NCI-H1436 treated with DMSO at 0.1 percent for 48 hours (cell line): Measurements from ENCODE around the gene TBC1D3I.
"Not testable (repeated sequence)": the region's sequence is repeated elsewhere in the genome, so short reads cannot be mapped to it uniquely, and the experiment has no call there.

Experiments
- DNase-seq: peaks from one replicate; lab custom pipeline; 2025; lab: John Stamatoyannopoulos, UW

TBC1D3I gene

DNA sequence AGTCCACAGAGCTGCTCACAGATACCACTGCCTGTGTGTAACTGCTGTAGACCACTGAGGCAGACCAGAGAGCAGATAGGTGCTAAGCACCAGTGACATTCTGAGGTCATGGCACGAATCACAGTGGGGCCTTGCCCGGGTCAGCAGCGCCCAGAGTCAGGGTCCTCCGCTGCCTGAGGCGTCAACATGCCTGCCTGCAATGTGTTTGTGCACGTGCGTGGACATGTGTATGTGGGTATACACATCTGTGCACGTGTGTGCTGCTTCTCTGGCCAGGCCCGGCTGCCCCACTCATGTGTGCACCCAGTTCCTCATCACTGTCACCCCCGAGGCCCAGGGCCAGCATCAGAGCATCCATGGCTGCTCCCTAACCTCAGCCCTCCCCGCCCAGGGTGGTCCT, at the start of gene TBC1D3I:
TBC1D3I (minus strand) TSS at position 101 of the 400 bp plus-strand sequence. CDS start 1,585 bp downstream, outside the sequence.
- DNase-seq = not testable (repeated sequence)

DNA sequence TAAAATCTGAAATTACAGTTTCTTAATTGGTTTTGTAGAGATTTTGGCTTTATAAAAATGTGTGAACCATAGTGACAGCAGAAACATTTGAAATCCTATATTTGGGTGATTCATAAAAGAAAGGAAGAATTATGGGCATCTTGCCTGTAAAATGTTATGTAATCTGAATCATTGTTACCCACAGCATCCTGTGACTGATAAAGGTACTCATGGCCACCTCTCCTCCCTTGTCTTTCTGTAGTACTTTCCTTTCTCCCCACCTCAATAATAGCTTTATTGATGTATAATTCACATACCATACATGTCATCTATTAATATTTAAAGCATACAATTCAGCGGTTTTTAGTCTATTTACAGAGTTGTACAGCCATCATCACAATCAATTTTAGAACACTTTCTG, 30.8 kb upstream of the TBC1D3I start:
- DNase-seq = not testable (repeated sequence)

DNA sequence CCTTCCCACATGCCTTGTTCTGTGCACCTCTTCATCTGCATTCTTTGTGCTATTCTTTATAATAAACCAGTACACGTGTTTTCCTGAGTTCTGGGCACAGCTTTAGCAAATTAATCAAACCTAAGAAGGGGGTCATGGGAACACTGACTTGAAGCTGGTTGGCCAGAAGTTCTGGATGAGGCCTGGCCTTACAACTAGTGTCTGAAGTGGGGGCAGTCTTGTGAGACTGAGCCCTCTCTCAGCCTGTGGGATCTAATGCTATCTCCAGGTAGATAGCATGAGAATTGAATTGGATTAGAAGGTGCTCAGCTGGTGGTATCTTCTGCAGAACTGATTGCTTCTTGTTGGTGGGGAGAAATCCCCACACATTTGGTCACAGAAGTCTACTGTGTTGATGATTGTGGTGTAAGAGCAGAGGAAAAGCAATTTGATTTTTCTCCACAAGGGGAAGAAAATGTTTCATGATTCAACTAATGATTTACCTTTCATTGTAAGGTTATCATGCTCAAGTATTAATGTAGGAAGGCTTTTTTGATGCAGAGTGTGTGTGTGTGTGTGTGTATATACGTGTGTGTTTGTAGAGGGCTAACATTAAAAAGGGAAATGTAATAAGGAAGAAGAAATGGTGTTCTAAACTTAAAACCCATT, 25.7 kb upstream of the TBC1D3I start:
- not testable (repeated sequence) for DNase-seq

DNA sequence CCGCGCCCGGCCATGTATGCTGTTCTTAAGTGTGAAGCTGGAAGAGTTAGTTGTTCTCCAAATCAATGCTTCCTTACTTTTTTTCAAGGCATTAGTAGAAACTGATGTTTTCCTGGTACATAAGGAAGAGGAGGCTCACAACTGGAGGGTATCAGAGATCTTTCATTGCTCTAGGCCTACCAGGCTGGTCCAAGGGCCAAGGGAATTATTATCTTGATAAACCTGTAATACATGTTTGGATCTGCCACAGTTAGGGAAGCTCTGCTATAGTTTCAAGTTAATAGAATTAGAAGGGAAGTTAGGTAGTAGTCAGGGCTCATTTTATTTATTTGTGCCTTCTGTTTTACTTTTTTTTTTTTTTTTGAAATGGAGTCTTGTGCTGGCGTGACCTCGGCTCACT, 19.8 kb upstream of the TBC1D3I start:
- not testable (repeated sequence) for DNase-seq

DNA sequence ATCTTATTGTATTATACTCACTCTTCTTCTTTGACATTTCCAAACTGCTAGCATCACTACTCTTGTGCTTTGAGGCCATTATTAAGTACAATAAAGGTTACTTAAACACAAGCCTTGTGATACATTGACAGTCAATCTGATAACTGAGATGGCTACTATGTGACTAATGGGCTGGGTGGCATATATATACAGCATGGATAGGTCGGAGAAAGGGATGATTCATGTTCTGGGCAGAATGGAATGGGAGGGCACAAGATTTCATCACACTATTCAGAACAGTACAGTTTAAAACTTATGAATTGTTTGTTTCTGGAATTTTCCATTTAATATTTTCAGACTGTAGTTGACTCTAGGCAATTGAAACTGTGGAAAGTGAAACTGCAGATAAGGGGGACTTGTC, 18.9 kb upstream of the TBC1D3I start:
- DNase-seq = not testable (repeated sequence)

DNA sequence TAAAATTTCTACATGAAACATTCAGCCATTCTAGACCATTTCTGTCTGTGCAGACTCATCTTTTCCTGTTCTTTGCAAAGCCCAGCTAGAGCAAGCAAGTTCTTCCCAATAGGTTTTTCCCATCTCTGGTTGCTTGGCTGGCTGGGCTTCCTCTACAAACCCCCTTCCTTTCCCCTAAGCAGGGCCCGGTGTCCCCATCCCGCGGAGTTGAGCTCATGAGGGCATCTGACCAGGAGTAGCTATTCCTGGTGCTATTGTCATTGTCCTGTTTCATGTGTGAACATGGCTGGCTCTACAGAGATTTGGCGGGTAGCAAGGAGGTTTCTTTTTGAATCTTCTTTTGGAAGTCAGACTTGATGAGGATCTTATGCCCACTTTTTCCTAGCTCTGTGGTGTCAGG, 22.3 kb downstream of the TBC1D3I start:
- DNase-seq = not testable (repeated sequence)

DNA sequence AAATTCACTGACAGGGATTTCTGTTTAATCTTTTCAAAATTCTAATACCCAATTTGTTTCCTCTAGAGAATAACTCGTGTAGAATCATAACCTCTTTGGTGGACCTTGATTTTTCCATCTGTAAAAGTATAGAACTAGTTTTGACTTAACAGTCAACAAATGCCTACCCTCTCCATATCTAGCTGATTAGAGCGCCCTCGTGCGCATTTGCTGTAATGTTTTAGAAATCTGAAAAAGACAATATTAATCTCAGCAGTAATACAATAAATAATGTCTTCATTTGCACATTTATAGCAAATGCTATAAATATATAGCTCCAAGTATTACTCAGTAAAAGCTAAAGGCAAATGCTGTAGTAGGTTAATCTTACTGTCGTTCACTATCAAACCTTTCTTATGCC, 34.7 kb downstream of the TBC1D3I start:
- not testable (repeated sequence) for DNase-seq

DNA sequence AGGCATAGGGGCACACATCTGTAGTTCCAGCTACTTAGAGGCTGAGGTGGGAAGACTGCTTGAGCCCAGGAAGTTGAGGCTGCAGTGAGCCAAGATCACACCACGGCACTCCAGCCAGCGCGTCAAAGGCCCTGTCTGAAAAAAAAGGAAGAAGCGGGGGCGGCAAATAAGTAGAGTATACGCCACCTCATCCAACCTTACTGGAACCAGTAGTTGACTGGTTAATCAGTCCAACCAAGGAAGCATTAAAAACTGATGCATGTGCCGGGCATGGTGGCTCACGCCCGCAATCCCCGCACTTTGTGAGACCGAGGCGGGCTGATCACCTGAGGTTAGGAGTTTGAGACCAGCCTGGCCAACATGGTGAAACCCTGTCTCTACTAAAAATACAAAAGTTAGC, 41.4 kb downstream of the TBC1D3I start:
- not testable (repeated sequence) for DNase-seq

DNA sequence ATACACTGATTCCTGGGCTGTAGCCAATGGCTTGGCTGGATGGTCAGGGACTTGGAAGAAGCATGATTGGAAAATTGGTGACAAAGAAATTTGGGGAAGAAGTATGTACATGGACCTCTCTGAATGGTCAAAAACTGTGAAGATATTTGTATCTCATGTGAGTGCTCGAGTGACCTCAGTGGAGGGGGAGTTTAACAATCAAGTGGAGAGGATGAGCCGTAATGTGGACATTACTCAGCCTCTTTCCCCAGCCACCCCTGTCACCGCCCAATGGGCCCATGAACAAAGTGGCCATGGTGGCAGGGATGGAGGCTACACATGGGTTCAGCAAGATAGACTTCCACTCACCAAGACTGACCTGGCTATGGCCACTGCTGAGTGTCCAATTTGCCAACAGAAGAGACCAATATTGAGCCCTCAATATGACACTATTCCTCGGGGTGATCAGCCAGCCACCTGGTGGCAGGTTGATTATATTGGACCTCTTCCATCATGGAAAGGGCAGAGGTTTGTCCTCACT, 42.7 kb downstream of the TBC1D3I start:
- not testable (repeated sequence) for DNase-seq

DNA sequence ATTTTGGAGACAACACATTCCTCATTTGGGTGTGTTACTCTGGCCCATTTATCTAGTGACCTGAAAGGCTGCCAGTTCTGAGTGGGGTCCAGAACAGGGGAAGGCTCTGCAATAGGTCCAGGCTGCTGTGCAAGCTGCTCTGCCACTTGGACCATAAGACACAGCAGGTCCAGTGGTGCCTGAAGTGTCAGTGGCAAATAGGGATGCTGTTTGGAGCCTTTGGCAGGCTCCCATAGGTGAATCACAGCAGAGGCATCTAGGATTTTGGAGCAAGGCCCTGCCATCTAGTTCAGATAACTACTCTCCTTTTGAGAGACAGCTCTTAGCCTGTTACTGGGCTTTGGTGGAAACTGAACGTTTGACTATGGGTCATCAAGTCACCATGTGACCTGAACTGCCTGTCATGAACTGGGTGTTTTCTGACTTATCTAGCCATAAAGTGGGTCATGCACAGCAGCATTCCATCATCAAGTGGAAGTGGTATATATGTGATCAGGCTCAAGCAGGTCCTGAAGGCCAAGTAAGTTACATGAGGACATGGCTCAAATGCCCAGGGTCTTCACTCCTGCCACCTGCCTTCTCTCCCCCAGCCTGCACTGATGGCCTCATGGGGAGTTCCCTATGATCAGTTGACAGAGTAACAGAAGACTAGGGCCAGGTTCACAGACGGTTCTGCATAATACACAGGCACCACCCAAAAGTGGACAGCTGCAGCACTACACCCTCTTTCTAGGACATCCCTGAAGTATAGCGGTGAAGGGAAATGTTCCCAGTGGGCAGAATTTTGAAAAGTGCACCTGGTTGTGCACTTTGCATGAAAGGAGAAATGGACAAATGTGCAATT, 43.4 kb downstream of the TBC1D3I start:
- not testable (repeated sequence) for DNase-seq

DNA sequence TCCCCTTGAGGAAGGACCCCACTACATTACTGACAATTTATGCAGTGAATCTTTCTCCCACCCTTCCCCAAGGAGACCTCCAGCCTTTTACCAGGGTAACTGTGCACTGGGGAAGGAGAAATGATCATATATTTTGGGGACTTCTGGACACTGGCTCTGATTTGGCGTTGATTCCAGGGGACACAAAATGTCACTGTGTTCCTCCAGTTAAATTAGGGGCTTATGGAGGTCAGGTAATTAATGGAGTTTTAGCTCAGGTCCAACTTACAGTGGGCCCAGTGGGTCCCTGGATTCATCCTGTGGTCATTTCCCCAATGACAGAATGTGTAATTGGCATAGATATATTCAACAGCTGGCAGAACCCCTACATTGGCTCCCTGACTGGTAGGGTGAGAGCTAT, 44.8 kb downstream of the TBC1D3I start:
- DNase-seq = not testable (repeated sequence)

DNA sequence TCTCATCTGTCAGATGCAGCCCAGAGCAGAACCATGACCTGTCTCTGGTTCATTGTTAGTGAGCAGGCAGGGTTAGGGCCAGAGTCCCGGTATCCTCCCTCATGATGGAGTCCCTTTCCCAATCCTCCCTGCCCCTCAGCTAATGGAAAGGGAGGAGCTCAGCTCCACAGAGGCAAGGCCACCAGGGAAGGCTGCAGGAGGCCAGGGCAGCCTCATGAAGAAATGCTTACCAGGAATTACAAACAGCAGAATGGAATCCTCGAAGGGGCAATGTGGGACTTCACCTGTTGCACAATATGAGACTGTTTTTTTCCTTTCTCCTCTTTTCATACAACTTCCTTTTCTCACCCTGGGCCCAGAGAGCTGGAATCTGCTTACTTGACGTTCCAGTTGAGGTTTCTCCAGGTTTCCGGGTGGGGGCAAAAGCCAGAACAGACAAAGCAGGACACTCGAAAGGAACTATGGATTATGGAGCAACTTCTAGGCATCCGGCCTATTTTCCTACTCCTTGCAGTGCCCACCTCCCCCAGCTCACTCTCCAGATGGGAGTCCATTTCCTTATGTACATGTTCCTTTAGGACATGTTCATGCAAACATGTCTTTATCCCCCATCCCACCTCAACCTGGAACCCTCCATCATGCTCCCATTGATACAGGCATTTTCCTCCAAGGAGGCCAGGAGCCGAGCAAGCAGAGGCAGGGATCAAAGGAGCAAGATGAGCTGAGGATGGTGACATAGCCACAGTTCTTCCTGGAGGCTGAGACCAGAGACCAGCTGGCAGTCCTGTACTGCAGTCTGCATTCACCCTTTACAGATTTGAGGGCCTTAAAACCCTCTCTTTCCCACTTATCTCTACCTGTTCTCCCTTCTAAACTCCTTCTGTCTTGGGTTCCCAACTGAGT, 48.7 kb downstream of the TBC1D3I start:
- not testable (repeated sequence) for DNase-seq

DNA sequence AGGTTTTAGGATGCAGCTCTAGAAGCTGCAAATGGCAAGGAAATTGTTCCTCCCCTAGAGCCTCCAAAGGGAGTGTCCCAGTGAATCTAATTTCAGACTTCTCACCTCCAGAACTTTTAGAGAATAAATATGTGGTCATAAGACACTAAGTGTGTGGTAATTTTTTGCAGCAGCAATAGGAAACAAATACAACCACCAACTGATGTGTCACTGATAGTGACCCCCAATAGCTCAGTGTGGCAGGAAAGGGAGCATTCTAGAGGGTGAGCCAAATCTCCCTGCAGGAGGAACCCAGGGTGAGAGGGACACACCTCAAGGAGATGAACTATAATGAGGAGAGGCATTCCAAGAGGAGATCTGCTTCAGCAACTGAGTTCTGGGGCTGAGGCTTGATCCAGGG, 49.5 kb downstream of the TBC1D3I start:
- no peak for DNase-seq

DNA sequence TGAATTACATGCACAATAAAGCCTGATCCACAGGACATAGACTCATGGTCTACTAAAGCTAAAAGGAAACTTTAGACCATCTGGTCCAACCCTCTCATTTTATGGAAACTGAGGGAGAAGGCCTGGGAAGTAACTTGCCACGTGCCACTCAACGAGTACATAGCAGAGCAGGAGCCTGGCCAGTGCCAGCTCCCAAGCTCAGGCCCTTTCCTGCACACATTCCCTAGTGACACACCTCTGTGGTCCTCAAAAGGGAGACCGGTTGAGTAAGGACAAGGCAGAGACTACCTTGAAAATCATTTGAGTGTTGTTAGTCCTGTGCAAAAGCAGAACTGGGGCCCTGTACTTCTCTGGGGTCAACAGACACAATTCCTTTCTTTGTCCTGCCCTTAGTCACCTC, 50.7 kb downstream of the TBC1D3I start:
- no peak for DNase-seq

DNA sequence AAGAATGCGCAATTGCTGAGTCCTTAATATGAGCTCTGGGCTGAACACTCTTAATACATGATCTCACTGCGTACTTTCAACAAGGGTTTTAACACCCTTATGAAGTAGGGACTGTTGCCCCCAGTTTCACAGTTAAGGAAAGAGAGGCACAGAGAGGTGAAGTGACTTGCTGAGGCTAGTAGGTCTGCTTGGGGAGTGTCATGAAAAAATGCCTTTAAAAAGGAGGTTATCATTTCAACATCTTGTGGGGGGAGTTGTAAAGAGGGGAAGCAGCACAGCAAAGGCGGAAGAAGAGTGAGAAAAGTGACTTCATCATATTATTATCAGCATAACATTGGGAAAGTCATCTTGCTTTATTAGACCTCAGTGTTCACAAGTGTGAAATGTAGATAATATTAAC, 51.4 kb downstream of the TBC1D3I start:
- DNase-seq = no peak

DNA sequence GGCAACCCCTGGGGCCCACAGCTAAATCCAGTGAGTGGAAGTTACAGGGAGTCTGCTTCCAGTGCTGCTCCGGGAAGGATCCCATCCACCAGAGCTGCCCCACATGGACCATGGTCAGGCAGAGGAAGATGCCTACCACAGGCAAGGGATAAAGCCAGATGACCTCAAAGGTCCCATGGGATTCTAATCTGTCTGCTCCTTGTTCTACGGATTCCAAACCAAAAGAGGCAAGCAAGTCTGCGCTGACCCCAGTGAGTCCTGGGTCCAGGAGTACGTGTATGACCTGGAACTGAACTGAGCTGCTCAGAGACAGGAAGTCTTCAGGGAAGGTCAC, 52.1 kb downstream of the TBC1D3I start:
- DNase-seq = no peak

DNA sequence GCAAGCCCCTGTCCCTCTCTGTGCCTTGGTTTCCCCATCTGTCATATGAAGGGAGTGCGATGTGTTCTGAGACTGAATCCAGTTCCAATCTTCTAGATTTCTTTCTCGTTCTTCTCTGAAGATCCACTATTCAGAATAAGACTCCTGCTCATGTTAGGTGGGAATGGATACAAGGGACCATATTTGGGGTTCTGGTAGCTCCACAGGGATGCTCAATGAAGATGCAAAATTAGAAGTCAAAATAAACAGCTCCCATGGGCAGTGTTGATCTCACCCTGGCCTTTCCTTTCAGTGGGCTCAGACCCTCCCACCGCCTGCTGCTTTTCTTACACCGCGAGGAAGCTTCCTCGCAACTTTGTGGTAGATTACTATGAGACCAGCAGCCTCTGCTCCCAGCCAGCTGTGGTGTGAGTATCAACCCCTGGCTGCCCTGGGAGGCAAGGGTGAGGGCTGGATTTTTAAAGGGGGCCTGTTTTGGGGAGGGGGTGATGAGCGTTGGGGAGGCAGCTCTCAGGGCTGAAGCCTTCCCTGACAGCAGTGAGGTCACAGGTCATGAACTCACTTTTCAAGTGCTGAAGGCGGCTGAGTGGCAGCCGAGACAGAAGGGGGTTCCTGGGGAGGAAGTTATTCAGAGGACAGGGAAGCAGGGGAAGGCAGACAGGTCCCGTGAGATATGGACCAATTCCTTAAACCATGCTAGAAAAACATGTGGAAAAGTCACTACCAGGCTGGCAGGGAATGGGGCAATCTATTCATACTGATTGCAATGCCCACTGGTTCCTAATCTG, 52.7 kb downstream of the TBC1D3I start:
- DNase-seq = not testable (repeated sequence)

DNA sequence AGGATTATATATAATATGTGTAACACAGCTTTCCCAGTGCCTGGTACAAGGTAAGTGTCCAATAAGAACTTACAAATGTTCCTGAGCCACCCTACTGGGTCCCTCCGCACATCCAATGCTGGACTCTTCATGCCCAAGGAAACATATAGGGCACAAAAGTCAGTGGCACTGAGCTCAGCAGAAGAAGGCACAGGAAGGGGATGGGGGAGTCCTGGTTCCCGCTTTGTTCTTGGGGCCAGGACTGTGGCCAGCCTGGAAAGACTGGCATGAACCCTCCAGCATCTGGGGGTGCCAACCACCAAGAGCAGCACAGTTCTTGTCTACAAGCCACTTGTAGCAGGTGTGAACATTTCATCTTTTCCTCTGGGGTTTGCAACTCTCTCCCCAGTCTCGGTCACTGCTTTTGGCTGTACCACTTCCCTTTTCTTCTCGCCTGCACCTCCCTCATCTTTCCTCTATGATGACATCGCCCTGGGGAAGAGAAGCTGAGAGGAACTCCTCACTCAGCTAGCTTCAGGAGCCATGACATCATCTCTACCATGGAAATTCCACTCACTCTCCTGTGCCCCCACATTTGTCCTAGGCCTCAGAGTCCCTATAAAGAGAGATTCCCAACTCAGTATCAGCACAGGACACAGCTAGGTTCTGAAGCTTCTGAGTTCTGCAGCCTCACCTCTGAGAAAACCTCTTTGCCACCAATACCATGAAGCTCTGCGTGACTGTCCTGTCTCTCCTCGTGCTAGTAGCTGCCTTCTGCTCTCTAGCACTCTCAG, 53.7 kb downstream of the TBC1D3I start, which contains the start of gene CCL4L2:
CCL4L2 (plus strand) TSS at position 625 of the 773 bp plus-strand sequence.
- not testable (repeated sequence) for DNase-seq

DNA sequence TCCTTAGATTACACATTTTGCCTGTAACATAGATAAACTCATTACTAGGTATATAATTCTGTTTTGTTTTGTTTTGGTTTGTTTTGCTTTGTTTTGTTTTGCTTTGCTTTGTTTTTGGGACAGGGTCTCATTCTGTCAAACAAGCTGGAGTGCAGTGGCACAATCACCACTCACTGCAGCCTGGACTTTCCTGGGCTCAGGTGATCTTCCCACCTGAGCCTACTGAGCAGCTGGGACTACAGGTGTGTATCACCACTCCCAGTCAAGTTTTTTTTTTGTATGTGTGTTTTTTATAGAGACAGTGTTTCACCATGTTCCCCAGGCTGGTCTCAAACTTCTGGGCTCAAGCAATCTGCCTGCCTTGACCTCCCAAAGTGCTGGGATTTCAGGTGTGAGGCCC, 54.8 kb downstream of the TBC1D3I start:
- DNase-seq = no peak

DNA sequence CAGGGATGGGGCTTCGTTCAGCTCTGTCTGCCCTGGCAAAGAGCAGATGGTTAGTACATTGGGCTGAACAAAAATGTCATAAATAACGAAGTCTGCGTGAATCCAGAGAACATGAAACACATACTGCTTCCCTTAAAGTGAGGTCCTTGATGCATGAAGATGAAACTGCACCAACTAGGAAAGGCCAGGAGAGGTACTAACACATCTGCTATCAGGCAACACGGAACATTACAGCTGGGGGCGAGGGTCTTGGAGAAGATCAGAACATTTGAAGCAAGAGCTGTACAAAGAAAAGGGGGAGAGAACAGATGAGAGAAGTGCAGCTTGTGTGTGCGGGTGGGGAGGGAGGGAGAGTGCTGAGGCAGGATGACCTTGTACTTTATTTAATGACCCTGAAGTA, 57.0 kb downstream of the TBC1D3I start:
- DNase-seq = not testable (repeated sequence)

DNA sequence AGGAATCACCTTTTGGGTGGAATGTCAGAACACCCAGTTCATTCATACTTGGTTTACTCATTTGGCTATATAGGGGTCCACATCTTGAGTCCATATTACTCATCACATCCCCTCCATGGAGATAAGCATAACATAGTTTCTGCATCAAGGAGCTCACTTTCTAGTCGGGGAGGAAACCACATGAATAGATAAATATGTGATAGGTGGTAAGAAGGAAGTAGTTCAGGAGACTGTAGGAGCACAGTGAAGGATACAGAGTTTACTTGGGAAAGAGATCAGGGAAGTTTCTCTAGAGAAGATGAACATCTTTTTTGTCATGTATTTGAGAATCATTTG, 57.9 kb downstream of the TBC1D3I start:
- not testable (repeated sequence) for DNase-seq
